Neuronal stem cell (in vitro differentiated cells): ENCODE results near the gene ART1.

Experiments used
- DNase-seq: peaks from one replicate; pipeline ENCODE4 v3.0.0-alpha.2; 2013; ENCODE audit warnings: low spot score
- H2AFZ ChIP-seq: one replicate; pipeline ENCODE4 v1.6.1; 2013; ENCODE audit warnings: mild to moderate bottlenecking, low read length, inconsistent platforms
- H2AK5ac ChIP-seq: 2 replicates; pipeline ENCODE4 v1.6.1; 2013; ENCODE audit warnings: low read depth, mild to moderate bottlenecking, inconsistent platforms, low read length, moderate library complexity, mixed read lengths
- H2BK120ac ChIP-seq: 2 replicates; pipeline ENCODE4 v1.6.1; 2013; ENCODE audit warnings: low read depth, mild to moderate bottlenecking, inconsistent platforms, low read length, moderate library complexity, mixed read lengths
- H2BK12ac ChIP-seq: one replicate; pipeline ENCODE4 v1.6.1; 2013; ENCODE audit warnings: low read length, inconsistent platforms
- H2BK15ac ChIP-seq: 2 replicates; pipeline ENCODE4 v1.6.1; 2013; ENCODE audit warnings: mild to moderate bottlenecking, low read length, inconsistent platforms, mixed read lengths
- H2BK5ac ChIP-seq: one replicate; pipeline ENCODE4 v1.6.1; 2013; ENCODE audit warnings: inconsistent platforms, mild to moderate bottlenecking, low read length, moderate library complexity
- H3K14ac ChIP-seq: one replicate; pipeline ENCODE4 v1.6.1; 2013; ENCODE audit warnings: low read length, inconsistent platforms
- H3K18ac ChIP-seq: 2 replicates; pipeline ENCODE4 v1.6.1; 2013; ENCODE audit warnings: low read length, inconsistent platforms
- H3K23ac ChIP-seq: 2 replicates; pipeline ENCODE4 v1.6.1; 2013; ENCODE audit warnings: low read depth, mild to moderate bottlenecking, mixed read lengths, low read length, inconsistent platforms; ENCODE audit not compliant: poor library complexity
- H3K27ac ChIP-seq: replicated peaks from 3 replicates; pipeline ENCODE4 v1.5.1; 2013; ENCODE audit warnings: low read length, inconsistent platforms
- H3K27me3 ChIP-seq, 3 experiments: 2 replicates each; pipeline ENCODE4 v1.6.1; 2013; ENCODE audit warnings: low read length in 3 of 3, mild to moderate bottlenecking in 2 of 3, inconsistent platforms in 1 of 3, low read depth in 1 of 3, mixed read lengths in 1 of 3, moderate library complexity in 1 of 3; ENCODE audit not compliant: control insufficient read depth in 3 of 3, insufficient read depth in 3 of 3
- H3K36me3 ChIP-seq, 2 donors: replicated peaks in 1 of 2; 2 replicates each; pipeline ENCODE4 v1.6.1; 2013; ENCODE audit warnings: low read length in 2 of 2; ENCODE audit not compliant: control insufficient read depth in 2 of 2, insufficient read depth in 2 of 2
- H3K4ac ChIP-seq: 2 replicates; pipeline ENCODE4 v1.6.1; 2013; ENCODE audit warnings: inconsistent platforms, mild to moderate bottlenecking, low read length, moderate library complexity
- H3K4me1 ChIP-seq, 2 donors: 1 replicate in 1 of 2; 2 replicates in 1 of 2; pipeline ENCODE4 v1.6.1; 2013; ENCODE audit warnings: low read length in 2 of 2, low read depth in 1 of 2; ENCODE audit not compliant: control insufficient read depth in 2 of 2, insufficient read depth in 1 of 2
- H3K4me2 ChIP-seq: one replicate; pipeline ENCODE4 v1.6.1; 2013; ENCODE audit warnings: mild to moderate bottlenecking, low read length, inconsistent platforms; ENCODE audit not compliant: insufficient read depth, poor library complexity, severe bottlenecking
- H3K4me3 ChIP-seq, 2 donors: 2 replicates each; pipeline ENCODE4 v1.5.1; 2013; ENCODE audit warnings: low read length in 2 of 2, mild to moderate bottlenecking in 2 of 2, inconsistent platforms in 1 of 2, moderate library complexity in 1 of 2
- H3K79me1 ChIP-seq: one replicate; pipeline ENCODE4 v1.6.1; 2013; ENCODE audit warnings: low read depth, mild to moderate bottlenecking, inconsistent platforms, low read length, moderate library complexity
- H3K9ac ChIP-seq: one replicate; pipeline ENCODE4 v1.6.1; 2013; ENCODE audit warnings: mild to moderate bottlenecking, low read depth, low read length, inconsistent platforms; ENCODE audit not compliant: poor library complexity
- H3K9me3 ChIP-seq, 2 donors: replicated peaks in 1 of 2; 2 replicates each; pipeline versions ENCODE3 to v1.6.1; 2013; ENCODE audit warnings: low read length in 2 of 2, mild to moderate bottlenecking in 2 of 2, inconsistent platforms in 1 of 2, low read depth in 1 of 2, mixed read lengths in 1 of 2, moderate library complexity in 1 of 2; ENCODE audit not compliant: control insufficient read depth in 2 of 2, insufficient read depth in 1 of 2
- H4K8ac ChIP-seq: one replicate; pipeline ENCODE4 v1.6.1; 2013; ENCODE audit warnings: low read depth, mild to moderate bottlenecking, inconsistent platforms, low read length, moderate library complexity
- H4K91ac ChIP-seq: one replicate; pipeline ENCODE4 v1.6.1; 2013; ENCODE audit warnings: low read length, low read depth, mild to moderate bottlenecking, inconsistent platforms; ENCODE audit not compliant: poor library complexity
- WGBS, 2 donors: extraction: QIAGEN DNeasy Blood & Tissue Kit; methylation state at CpG; one replicate each; pipeline ENCODE4 v1.1.7; 2013; ENCODE audit warnings: missing lambda C conversion rate in 2 of 2, mixed read lengths in 1 of 2; ENCODE audit not compliant: insufficient read length in 2 of 2, insufficient replicate concordance in 1 of 2; ENCODE audit errors: extremely low coverage in 2 of 2; 5-methylcytosine and 5-hydroxymethylcytosine counted together

Gene ART1

DNA sequence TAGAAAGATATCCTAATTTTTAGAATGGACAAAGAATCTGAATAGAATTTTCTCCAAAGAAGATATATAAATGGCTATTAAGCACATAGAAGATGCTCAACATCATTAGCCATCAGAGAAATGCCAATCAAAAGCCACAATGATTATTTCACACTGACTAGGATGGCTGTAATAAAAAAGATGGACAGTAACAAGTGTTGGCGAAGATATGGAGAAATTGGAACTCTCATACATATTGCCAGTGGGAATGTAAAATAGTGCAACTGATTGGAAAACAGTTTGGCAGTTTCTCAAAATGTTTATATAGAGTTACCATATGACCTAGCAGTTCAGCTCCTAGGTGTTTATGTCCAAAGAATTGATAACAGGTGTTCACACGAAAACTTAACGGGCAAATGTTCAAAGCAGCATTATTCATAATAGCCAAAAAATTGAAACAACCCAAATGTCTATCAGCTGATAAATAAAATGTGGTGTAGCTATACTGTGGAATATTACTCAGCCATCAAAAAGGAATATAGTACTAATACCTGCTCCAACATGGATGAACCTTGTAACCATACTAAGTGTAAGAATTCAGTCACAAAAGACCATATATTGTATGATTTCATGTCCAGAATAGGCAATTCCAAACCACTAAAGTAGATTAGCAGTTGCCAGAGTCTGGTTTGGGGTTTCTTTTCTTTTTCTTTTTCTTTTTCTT lies 32.8 kb upstream of the ART1 start:
- Histone ChIP-seq H3K4me2 (no peak overlapping the region), H3K18ac (no peak overlapping the region), H2AFZ (no peak overlapping the region), H2BK5ac (no peak overlapping the region), H3K27me3 (peaks cover 0 to 2% (median 0%) of the 10 kb centered on the region in 3 experiments), H3K4ac (no peak overlapping the region), H2BK15ac (no peak overlapping the region), H3K14ac (no peak overlapping the region), H4K8ac (no peak overlapping the region), H2AK5ac (no peak overlapping the region), H3K79me1 (no peaks in the 10 kb centered on the region), H3K4me1 (peaks cover 0 to 5% of the 10 kb centered on the region in 2 donors), H4K91ac (no peak overlapping the region), H3K9ac (no peak overlapping the region), H3K27ac (no peak overlapping the region), H2BK120ac (no peak overlapping the region), H3K9me3 (peaks cover 0 to 2% of the 10 kb centered on the region in 2 donors), H2BK12ac (no peak overlapping the region), H3K36me3 (no peaks in the 10 kb centered on the region), H3K4me3 (no peak overlapping the region), H3K23ac (no peak overlapping the region)
- no peak for DNase-seq
- WGBS, 2 donors, result no CpG with 5 or more reads among the region's 3 CpGs

DNA sequence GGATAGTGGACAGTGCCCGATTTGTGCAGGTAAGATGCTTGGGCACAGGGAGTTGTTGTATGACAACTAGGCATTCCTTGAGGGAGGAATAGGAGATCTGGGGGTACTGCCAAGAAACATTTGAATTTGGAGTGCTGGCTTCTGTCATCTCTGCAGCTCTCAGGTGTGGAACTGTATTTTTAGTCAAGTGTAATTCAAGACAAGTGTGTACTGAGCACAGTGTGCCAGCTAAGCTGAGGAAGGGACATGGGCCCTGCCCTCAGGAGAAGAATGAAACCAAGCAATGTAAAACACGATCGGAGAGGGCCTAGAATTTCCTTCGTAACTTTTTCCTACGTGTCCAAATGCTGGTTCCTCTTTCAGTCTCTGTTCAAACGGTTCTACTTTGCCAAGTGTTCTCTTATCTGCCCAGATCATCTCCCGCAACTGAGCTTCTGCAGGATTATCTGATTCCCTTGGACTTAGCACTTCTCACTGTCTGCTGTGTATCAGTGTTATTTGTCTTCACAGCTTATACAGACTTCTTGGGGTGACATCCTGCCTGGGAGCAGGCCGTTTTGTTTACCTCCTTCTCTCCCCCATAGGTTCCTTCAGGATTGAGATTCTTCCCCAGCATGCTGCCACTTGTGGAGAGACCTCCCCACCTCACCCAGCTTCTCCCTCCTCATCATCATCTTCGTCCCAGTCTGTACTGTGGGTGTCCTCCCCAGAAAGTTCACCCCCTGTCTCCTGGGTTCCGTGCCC lies 30.8 kb upstream of the ART1 start:
- H2BK120ac ChIP-seq, result no peak overlapping the region
- no peak overlapping the region for H3K18ac ChIP-seq
- no peak overlapping the region for H3K27ac ChIP-seq
- no peak overlapping the region for H4K8ac ChIP-seq
- H3K4me3 ChIP-seq, result no peak overlapping the region
- H2BK5ac ChIP-seq, result no peak overlapping the region
- H3K27me3 ChIP-seq, result no peaks in the 10 kb centered on the region
- no peak overlapping the region for H3K4me2 ChIP-seq
- H3K79me1 ChIP-seq, result no peaks in the 10 kb centered on the region
- no peak overlapping the region for H2AK5ac ChIP-seq
- no peak overlapping the region for H3K14ac ChIP-seq
- H3K36me3 ChIP-seq, result no peaks in the 10 kb centered on the region
- no peak overlapping the region for H2AFZ ChIP-seq
- WGBS, 2 donors, result no CpG with 5 or more reads among the region's 10 CpGs
- no peak for DNase-seq
- H3K23ac ChIP-seq, result no peak overlapping the region
- no peak overlapping the region for H2BK12ac ChIP-seq
- no peak overlapping the region for H3K4ac ChIP-seq
- no peak overlapping the region for H3K9ac ChIP-seq
- H2BK15ac ChIP-seq, result no peak overlapping the region
- peaks cover 0 to 2% of the 10 kb centered on the region in 2 donors for H3K9me3 ChIP-seq
- peaks cover 0 to 5% of the 10 kb centered on the region in 2 donors for H3K4me1 ChIP-seq
- no peak overlapping the region for H4K91ac ChIP-seq

DNA sequence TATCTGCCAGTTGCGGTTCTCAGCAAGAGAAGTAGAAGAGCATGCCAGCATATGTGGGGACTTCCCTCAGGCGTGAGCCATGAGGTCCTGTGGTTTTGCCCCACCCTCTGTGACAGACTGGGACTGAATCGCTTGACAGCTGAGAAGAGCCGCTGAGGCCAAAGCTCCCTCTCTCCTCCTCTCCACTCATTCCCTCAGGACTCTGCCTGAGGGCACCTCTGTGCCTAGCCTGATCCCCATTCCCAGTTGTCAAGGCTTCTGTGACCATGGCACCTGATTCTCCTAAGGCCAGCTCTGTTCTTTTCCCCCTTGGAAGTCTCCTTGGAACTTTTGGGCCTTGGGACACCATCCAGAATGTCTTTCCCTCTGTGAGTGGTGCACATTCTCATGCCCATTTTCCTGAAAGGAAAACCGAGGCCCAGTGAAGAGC lies 30.2 kb upstream of the ART1 start:
- no peak overlapping the region for H4K8ac ChIP-seq
- H3K36me3 ChIP-seq, result no peaks in the 10 kb centered on the region
- H3K27ac ChIP-seq, result no peak overlapping the region
- H3K27me3 ChIP-seq, result no peaks in the 10 kb centered on the region
- H3K4ac ChIP-seq, result no peak overlapping the region
- no peak overlapping the region for H3K4me2 ChIP-seq
- H3K18ac ChIP-seq, result no peak overlapping the region
- no peak overlapping the region for H4K91ac ChIP-seq
- no CpG with 5 or more reads among the region's 5 CpGs for WGBS, 2 donors
- H3K23ac ChIP-seq, result no peak overlapping the region
- no peak overlapping the region for H2AK5ac ChIP-seq
- peaks cover 0 to 2% of the 10 kb centered on the region in 2 donors for H3K9me3 ChIP-seq
- H2BK120ac ChIP-seq, result no peak overlapping the region
- H2BK12ac ChIP-seq, result no peak overlapping the region
- H2AFZ ChIP-seq, result no peak overlapping the region
- H3K9ac ChIP-seq, result no peak overlapping the region
- no peak overlapping the region for H2BK15ac ChIP-seq
- DNase-seq, result no peak
- H3K4me3 ChIP-seq, result no peak overlapping the region
- no peaks in the 10 kb centered on the region for H3K79me1 ChIP-seq
- no peak overlapping the region for H3K14ac ChIP-seq
- peaks cover 0 to 5% of the 10 kb centered on the region in 2 donors for H3K4me1 ChIP-seq
- no peak overlapping the region for H2BK5ac ChIP-seq

DNA sequence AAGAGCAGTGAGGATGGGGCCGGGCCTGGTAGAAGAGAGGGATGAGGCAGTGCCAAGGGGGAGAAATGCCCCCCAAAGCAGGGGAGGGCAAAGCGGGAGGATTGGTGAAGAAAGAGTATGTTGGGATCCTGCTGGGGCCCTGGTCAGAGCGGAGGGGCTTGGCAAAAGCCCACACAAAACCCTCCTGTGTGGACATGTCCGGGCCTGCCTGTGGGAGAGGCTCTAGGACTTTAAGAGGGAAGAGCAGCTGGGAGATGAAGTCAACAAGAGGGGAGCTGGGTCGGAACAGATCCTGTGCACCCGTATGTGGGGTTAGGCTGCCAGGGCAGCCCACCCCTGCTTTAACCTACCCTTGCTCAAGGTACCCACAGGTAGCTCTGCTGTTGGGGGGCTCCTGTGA lies 28.9 kb upstream of the ART1 start:
- Histone ChIP-seq H3K4me1 (peaks cover 0 to 5% of the 10 kb centered on the region in 2 donors), H3K9me3 (no peaks in the 10 kb centered on the region), H3K14ac (no peak overlapping the region), H2BK15ac (peak overlapping the region; percentile 81), H3K18ac (peak overlapping the region; percentile 87), H3K23ac (no peak overlapping the region), H3K36me3 (no peaks in the 10 kb centered on the region), H2AFZ (peak overlapping the region; percentile 73), H4K8ac (no peak overlapping the region), H3K27ac (no peak overlapping the region), H3K4me3 (no peak overlapping the region), H3K4me2 (no peak overlapping the region), H2BK12ac (no peak overlapping the region), H3K4ac (no peak overlapping the region), H2BK5ac (peak overlapping the region; percentile 19), H3K9ac (no peak overlapping the region), H3K27me3 (no peaks in the 10 kb centered on the region), H2AK5ac (no peak overlapping the region), H2BK120ac (no peak overlapping the region), H3K79me1 (no peaks in the 10 kb centered on the region), H4K91ac (no peak overlapping the region)
- WGBS, 2 donors, result no CpG with 5 or more reads among the region's 6 CpGs
- DNase-seq, result no peak
